GM12878 (cell line): ENCODE measurements around the gene NTRK1. TPM values are rescaled to one million over a fixed set of nuclear protein-coding genes. Genes with fewer than 3 reads are reported as not detected.

Experiments used
- ATAC-seq: fragments of 200-7000 bp; cut with Tn5 transposase; 3 replicates; pipeline ENCODE4 v1.9.1; 2020; ENCODE audit warnings: mild to moderate bottlenecking, moderate library complexity
- BruUV-seq: library from RNA; stranded (reverse); fragments of 400-500 nt; replicated peaks from 2 replicates; lab custom pipeline; 2021; lab: Mats Ljungman, UMichigan
- CTCF ChIA-PET: fragments of 300-600 bp; sonication (Branson Sonifier 250); formaldehyde crosslinking; extraction: SDS; loops from one replicate; lab custom pipeline; 2021; ENCODE audit warnings: inconsistent platforms; lab: Yijun Ruan, JAX
- POLR2A ChIA-PET: fragments of 350-600 bp; formaldehyde crosslinking; extraction: SDS; loops from one replicate; lab custom pipeline; 2021; ENCODE audit warnings: inconsistent platforms; lab: Charles Lee
- RAD21 ChIA-PET: fragments of 300-600 bp; sonication (Branson Sonifier 250); formaldehyde crosslinking; loops from one replicate; lab custom pipeline; 2023; ENCODE audit warnings: antibody characterized with exemption; ENCODE audit not compliant: unreplicated experiment; lab: Charles Lee
- SMC1A ChIA-PET: fragments of 300-600 bp; sonication (Branson Sonifier 250); formaldehyde crosslinking; loops from one replicate; lab custom pipeline; 2023; ENCODE audit not compliant: unreplicated experiment, uncharacterized antibody; lab: Charles Lee
- DNase-seq: peaks from one replicate; pipeline ENCODE4 v3.0.0-alpha.2; 2011; ENCODE audit warnings: low read depth, low spot score
- FAIRE-seq: peaks from 3 replicates; lab custom pipeline; 2011; peaks lifted over from hg19 to GRCh38; lab: Jason Lieb, UNC
- H2AFZ ChIP-seq: 2 replicates; pipeline ENCODE4 v1.6.0; 2011; ENCODE audit warnings: low read depth, low read length, control low read depth; ENCODE audit not compliant: control insufficient read depth
- H3K27ac ChIP-seq: 2 replicates; pipeline ENCODE4 v1.5.1; 2011; ENCODE audit warnings: control low read depth; ENCODE audit not compliant: control insufficient read depth, insufficient read depth
- H3K27me3 ChIP-seq, 2 experiments: replicated peaks in 1 of 2; 2 replicates each; pipeline versions ENCODE4 v1.6.0 to v1.6.1; 2011; ENCODE audit warnings: low read length in 1 of 2; ENCODE audit not compliant: control insufficient read depth in 2 of 2, insufficient read depth in 2 of 2
- H3K36me3 ChIP-seq, 2 experiments: 2 replicates each; pipeline ENCODE4 v1.5.1; 2011; ENCODE audit warnings: low read length in 1 of 2; ENCODE audit not compliant: control insufficient read depth in 2 of 2, insufficient read depth in 2 of 2
- H3K4me1 ChIP-seq: 2 replicates; pipeline ENCODE4 v1.6.1; 2011; ENCODE audit warnings: mild to moderate bottlenecking, low read length, moderate library complexity, mixed read lengths; ENCODE audit not compliant: control insufficient read depth, insufficient read depth
- H3K4me2 ChIP-seq: 2 replicates; pipeline ENCODE4 v1.6.0; 2011; ENCODE audit warnings: control low read depth; ENCODE audit not compliant: control insufficient read depth, insufficient read depth
- H3K4me3 ChIP-seq: fragments of 200-600 bp; sonication (generic); 2 replicates; pipeline ENCODE4 v1.5.1; 2016
- H3K79me2 ChIP-seq: 2 replicates; pipeline ENCODE4 v1.6.0; 2011; ENCODE audit warnings: low read length; ENCODE audit not compliant: control insufficient read depth, insufficient read depth
- H3K9ac ChIP-seq: 2 replicates; pipeline ENCODE4 v1.8.0; 2011; ENCODE audit warnings: low read length, control low read depth, mixed read lengths; ENCODE audit not compliant: control insufficient read depth, insufficient read depth
- H3K9me3 ChIP-seq: replicated peaks from 3 replicates; pipeline ENCODE4 v1.5.1; 2011; ENCODE audit warnings: mild to moderate bottlenecking, low read length; ENCODE audit not compliant: control insufficient read depth, insufficient read depth
- H4K20me1 ChIP-seq: 2 replicates; pipeline ENCODE4 v1.6.0; 2011; ENCODE audit not compliant: control insufficient read depth, insufficient read depth
- CBX3 ChIP-seq: fragments of 200-600 bp; sonication (generic); IDR thresholded peaks from 2 replicates; pipeline ENCODE4 v1.6.1; 2016; ENCODE audit warnings: low read depth, borderline replicate concordance
- IKZF1 ChIP-seq: fragments of 450-650 bp; conservative IDR thresholded peaks from 2 replicates; pipeline ENCODE4 v1.6.1; 2017; ENCODE audit warnings: antibody characterized with exemption, mild to moderate bottlenecking
- KDM1A ChIP-seq: fragments of 200-600 bp; sonication (generic); IDR thresholded peaks from 2 replicates; pipeline ENCODE4 v1.6.1; 2016; ENCODE audit warnings: borderline replicate concordance
- MEF2B ChIP-seq: fragments of 450-650 bp; IDR thresholded peaks from 2 replicates; pipeline ENCODE4 v1.6.1; 2018; ENCODE audit warnings: mild to moderate bottlenecking, moderate library complexity; ENCODE audit not compliant: partially characterized antibody, poor library complexity, severe bottlenecking
- MTA2 ChIP-seq: fragments of 450-650 bp; IDR thresholded peaks from 2 replicates; pipeline ENCODE4 v1.6.1; 2016; ENCODE audit warnings: low read depth, mild to moderate bottlenecking, moderate library complexity
- MTA3 ChIP-seq: IDR thresholded peaks from 2 replicates; pipeline ENCODE4 v1.6.1; 2012; ENCODE audit warnings: low read length, inconsistent platforms, borderline replicate concordance
- NFYA ChIP-seq: IDR thresholded peaks from 2 replicates; pipeline ENCODE4 v1.6.1; 2011; ENCODE audit warnings: low read depth, mild to moderate bottlenecking, low read length, improper control_type of control experiment, borderline replicate concordance
- RELA ChIP-seq: fragments of 450-650 bp; IDR thresholded peaks from 2 replicates; pipeline ENCODE4 v1.8.0; 2014; ENCODE audit warnings: borderline replicate concordance; ENCODE audit not compliant: partially characterized antibody
- SREBF2 ChIP-seq: IDR thresholded peaks from 2 replicates; pipeline ENCODE4 v1.6.1; 2012; ENCODE audit warnings: mild to moderate bottlenecking, low read length
- SUZ12 ChIP-seq: fragments of 200-600 bp; sonication (generic); IDR thresholded peaks from one replicate; pipeline ENCODE4 v1.6.1; 2018; ENCODE audit warnings: antibody characterized with exemption, mild to moderate bottlenecking; ENCODE audit not compliant: unreplicated experiment
- TCF3 ChIP-seq: IDR thresholded peaks from 2 replicates; pipeline ENCODE4 v1.6.1; 2012; ENCODE audit warnings: low read depth, mild to moderate bottlenecking, low read length, borderline replicate concordance; ENCODE audit not compliant: insufficient read depth
- WRNIP1 ChIP-seq: IDR thresholded peaks from 2 replicates; pipeline ENCODE4 v1.6.1; 2011; ENCODE audit warnings: low read depth, low read length, improper control_type of control experiment, borderline replicate concordance
- ZNF207 ChIP-seq: fragments of 450-650 bp; IDR thresholded peaks from 2 replicates; pipeline ENCODE4 v1.6.1; 2014; ENCODE audit warnings: antibody characterized with exemption, mild to moderate bottlenecking, borderline replicate concordance
- ZNF217 ChIP-seq: fragments of 450-650 bp; IDR thresholded peaks from 2 replicates; pipeline ENCODE4 v1.6.1; 2017; ENCODE audit warnings: antibody characterized with exemption, mild to moderate bottlenecking
- WGBS: methylation state at CpG from one replicate; pipeline ENCODE4 v1.1.6; 2016; ENCODE audit warnings: low lambda C conversion rate; ENCODE audit not compliant: insufficient replicate concordance, insufficient coverage; ENCODE audit errors: missing lambda C conversion rate; 5-methylcytosine and 5-hydroxymethylcytosine counted together
- in situ Hi-C: fragments of 300-500 bp; cut with MboI; formaldehyde crosslinking; loops from 9 replicates; pipeline ENCODE4 v1.14.3; 2018; ENCODE audit warnings: mixed read lengths
- intact Hi-C: fragments of 100-400 bp; cut with micrococcal nuclease; formaldehyde crosslinking; loops from one replicate; pipeline ENCODE4 v1.14.2; 2022; ENCODE audit not compliant: unreplicated experiment
- polyA plus RNA-seq, 11 experiments: library from polyadenylated mRNA; depleted of rRNA in 4 of 11; unstranded in 6 of 11; stranded (reverse) in 5 of 11; fragments of >200 nt; fragmentation: Nextera tagmentation in 4 of 11; fragmentation: Illumina TruSeq in 1 of 11; extraction: Ambion mirVana in 4 of 11; extraction: Trizol in 1 of 11; gene quantifications; 1 replicate in 1 of 11; 2 replicates in 10 of 11; pipeline versions ENCODE4 v1.2.1 to v1.2.3, GENCODE V29; 2011 to 2016; ENCODE audit warnings: inconsistent platforms in 2 of 11, missing spikeins in 2 of 11, low read depth in 1 of 11
- total RNA-seq, 4 experiments: library from RNA; depleted of rRNA in 3 of 4; stranded (reverse); fragments of >200 nt in 3 of 4; fragmentation: Illumina TruSeq in 1 of 4; extraction: Trizol in 1 of 4; gene quantifications; 2 replicates each; pipeline versions ENCODE4 v1.2.1 to v1.2.3, GENCODE V29; 2013 to 2021
- TF ChIP-seq, protein P1 (sequence below): fragments of 450-650 bp; IDR thresholded peaks from 2 replicates; pipeline ENCODE4 v1.6.1; 2014; ENCODE audit warnings: mild to moderate bottlenecking
- TF ChIP-seq, protein P2 (sequence below): fragments of 450-650 bp; IDR thresholded peaks from 2 replicates; pipeline ENCODE4 v1.6.1; 2017; ENCODE audit warnings: antibody characterized with exemption, mild to moderate bottlenecking, moderate library complexity
- TF ChIP-seq, protein P3 (sequence below): fragments of 450-650 bp; IDR thresholded peaks from 2 replicates; pipeline ENCODE4 v1.6.1; 2017; ENCODE audit warnings: mild to moderate bottlenecking

The NTRK1 gene
- total and polyA plus RNA-seq, 10 of the 15 experiments (the other 5 are each of a cell fraction or from before 2014, with no cell fraction given), result 0.10 to 0.56 (median 0.40) TPM; not detected in 7

DNA sequence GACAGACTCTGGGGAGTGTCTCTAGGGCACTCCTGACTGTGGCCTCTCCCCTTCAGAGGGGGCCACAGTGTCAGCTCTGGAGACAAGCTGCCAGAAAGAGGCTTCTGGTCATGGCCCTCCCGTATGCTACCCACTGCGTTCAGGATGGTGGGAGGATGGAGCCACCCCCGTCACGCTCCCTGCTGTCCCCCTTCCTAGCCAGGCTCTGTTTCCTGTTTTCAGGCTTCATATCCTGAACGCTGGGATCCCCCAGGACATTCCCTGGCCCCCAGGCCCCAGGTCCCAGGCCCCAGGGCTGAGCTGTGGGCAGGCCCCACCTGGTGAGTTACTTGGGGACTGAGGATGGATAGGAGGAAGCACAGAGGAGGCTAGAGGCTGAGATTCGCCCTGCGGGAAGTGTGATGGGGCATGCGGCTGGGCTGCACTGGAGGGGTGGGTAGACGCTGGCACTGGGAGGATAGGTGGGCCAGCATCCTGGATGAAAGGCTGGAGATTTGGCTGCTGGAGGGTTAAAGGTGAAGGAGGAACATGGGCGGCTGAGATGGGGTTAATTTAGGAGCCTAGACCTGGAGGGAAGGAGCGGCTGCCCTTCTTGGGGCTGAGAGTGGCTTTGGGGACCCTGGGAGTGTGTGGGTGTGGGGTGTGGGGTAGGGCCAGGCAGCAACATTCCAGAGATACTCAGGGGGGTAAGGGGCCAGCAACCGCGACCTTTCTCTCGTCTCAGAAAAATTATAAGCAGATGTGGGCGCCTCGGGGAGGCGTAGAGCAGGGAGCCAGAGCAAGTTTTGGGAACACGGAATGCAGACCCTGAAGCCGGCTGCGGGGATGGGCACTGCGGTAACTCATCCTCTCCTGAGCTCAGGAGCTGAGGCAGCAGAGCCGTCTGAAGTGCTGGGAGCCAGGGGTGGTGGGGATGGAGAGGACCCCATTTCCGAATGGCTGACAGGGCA, 41.6 kb downstream of the NTRK1 start:
- FAIRE-seq (no peak), ATAC-seq (no peak), DNase-seq (no peak)
- no TSS peak for BruUV-seq
- in situ Hi-C loops (no loop called here), intact Hi-C loops (no loop called here)
- Histone ChIP-seq H3K4me3 (no peak overlapping the region), H3K9me3 (no peaks in the 10 kb centered on the region), H3K27me3 (peaks cover 0 to 6% of the 10 kb centered on the region in 2 experiments; a peak in 3 of 4 replicates), H3K9ac (no peak overlapping the region), H4K20me1 (no peaks in the 10 kb centered on the region), H3K36me3 (no peaks in the 10 kb centered on the region), H3K79me2 (no peaks in the 10 kb centered on the region), H2AFZ (no peak overlapping the region), H3K4me1 (no peaks in the 10 kb centered on the region), H3K27ac (no peak overlapping the region), H3K4me2 (no peak overlapping the region)
- POLR2A ChIA-PET, result no interaction called here
- WGBS, result 42% methylated on average over 22 of the region's 23 CpGs
- TF ChIP-seq SREBF2, result no peak
- no peak for TF ChIP-seq MTA2
- no peak for TF ChIP-seq MEF2B
- TF ChIP-seq MTA3, result no peak
- TF ChIP-seq, protein P1, sequence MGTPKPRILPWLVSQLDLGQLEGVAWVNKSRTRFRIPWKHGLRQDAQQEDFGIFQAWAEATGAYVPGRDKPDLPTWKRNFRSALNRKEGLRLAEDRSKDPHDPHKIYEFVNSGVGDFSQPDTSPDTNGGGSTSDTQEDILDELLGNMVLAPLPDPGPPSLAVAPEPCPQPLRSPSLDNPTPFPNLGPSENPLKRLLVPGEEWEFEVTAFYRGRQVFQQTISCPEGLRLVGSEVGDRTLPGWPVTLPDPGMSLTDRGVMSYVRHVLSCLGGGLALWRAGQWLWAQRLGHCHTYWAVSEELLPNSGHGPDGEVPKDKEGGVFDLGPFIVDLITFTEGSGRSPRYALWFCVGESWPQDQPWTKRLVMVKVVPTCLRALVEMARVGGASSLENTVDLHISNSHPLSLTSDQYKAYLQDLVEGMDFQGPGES, result no peak
- TF ChIP-seq, protein P2, sequence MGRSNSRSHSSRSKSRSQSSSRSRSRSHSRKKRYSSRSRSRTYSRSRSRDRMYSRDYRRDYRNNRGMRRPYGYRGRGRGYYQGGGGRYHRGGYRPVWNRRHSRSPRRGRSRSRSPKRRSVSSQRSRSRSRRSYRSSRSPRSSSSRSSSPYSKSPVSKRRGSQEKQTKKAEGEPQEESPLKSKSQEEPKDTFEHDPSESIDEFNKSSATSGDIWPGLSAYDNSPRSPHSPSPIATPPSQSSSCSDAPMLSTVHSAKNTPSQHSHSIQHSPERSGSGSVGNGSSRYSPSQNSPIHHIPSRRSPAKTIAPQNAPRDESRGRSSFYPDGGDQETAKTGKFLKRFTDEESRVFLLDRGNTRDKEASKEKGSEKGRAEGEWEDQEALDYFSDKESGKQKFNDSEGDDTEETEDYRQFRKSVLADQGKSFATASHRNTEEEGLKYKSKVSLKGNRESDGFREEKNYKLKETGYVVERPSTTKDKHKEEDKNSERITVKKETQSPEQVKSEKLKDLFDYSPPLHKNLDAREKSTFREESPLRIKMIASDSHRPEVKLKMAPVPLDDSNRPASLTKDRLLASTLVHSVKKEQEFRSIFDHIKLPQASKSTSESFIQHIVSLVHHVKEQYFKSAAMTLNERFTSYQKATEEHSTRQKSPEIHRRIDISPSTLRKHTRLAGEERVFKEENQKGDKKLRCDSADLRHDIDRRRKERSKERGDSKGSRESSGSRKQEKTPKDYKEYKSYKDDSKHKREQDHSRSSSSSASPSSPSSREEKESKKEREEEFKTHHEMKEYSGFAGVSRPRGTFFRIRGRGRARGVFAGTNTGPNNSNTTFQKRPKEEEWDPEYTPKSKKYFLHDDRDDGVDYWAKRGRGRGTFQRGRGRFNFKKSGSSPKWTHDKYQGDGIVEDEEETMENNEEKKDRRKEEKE, result no peak
- TF ChIP-seq IKZF1, result no peak
- TF ChIP-seq SUZ12, result no peak
- TF ChIP-seq, protein P3, sequence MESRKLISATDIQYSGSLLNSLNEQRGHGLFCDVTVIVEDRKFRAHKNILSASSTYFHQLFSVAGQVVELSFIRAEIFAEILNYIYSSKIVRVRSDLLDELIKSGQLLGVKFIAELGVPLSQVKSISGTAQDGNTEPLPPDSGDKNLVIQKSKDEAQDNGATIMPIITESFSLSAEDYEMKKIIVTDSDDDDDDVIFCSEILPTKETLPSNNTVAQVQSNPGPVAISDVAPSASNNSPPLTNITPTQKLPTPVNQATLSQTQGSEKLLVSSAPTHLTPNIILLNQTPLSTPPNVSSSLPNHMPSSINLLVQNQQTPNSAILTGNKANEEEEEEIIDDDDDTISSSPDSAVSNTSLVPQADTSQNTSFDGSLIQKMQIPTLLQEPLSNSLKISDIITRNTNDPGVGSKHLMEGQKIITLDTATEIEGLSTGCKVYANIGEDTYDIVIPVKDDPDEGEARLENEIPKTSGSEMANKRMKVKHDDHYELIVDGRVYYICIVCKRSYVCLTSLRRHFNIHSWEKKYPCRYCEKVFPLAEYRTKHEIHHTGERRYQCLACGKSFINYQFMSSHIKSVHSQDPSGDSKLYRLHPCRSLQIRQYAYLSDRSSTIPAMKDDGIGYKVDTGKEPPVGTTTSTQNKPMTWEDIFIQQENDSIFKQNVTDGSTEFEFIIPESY, result no peak
- TF ChIP-seq KDM1A, result no peak
- TF ChIP-seq NFYA, result no peak
- no peak for TF ChIP-seq CBX3
- no peak for TF ChIP-seq ZNF217
- no peak for TF ChIP-seq WRNIP1
- no peak for TF ChIP-seq ZNF207
- TF ChIP-seq RELA, result no peak
- no peak for TF ChIP-seq TCF3
- SMC1A ChIA-PET, result interaction anchor here (0.5 to 1.1 kb wide), 2 partner anchors 143 to 172 kb away, joined by 3 read pairs; no protein-coding TSS in a partner anchor
- RAD21 ChIA-PET, result interaction anchor here (1.2 kb wide), 1 partner anchor 177 kb away, joined by 3 read pairs; no protein-coding TSS in a partner anchor
- CTCF ChIA-PET, result interaction anchor here (1.6 kb wide), 1 partner anchor 64 kb away, joined by 4 read pairs; no protein-coding TSS in a partner anchor
